HG03060 (cell line): ENCODE measurements around the gene DYNC1LI2.
"Not testable (repeated sequence)": the region's sequence is repeated elsewhere in the genome, so short reads cannot be mapped to it uniquely, and the experiment has no call there.

Experiments used
- ATAC-seq: cut with Tn5 transposase; IDR thresholded peaks from one replicate; pipeline ENCODE4 v1.9.1; 2021; ENCODE audit warnings: low read depth, moderate number of reproducible peaks; ENCODE audit not compliant: unreplicated experiment

The DYNC1LI2 gene

GRCh38 chr16:66701026-66701425, 50.4 kb downstream of the DYNC1LI2 start:
- ATAC-seq: no peak

- ATAC-seq: no peak
These were observed 51.5 kb downstream of the DYNC1LI2 start for GRCh38 chr16:66699898-66700297.

- no peak for ATAC-seq
These were observed 53.4 kb downstream of the DYNC1LI2 start for GRCh38 chr16:66698046-66698445.

- no peak for ATAC-seq
These were observed 54.5 kb downstream of the DYNC1LI2 start, which contains the start of gene CMTM4 for GRCh38 chr16:66696669-66697630. Gene CMTM4, minus strand, starts transcription at chr16:66696743. Its CDS starts 218 bp downstream, at chr16:66696525.

- ATAC-seq: no peak
These were observed 55.3 kb downstream of the DYNC1LI2 start for GRCh38 chr16:66695935-66696668.

GRCh38 chr16:66695471-66695934, 55.9 kb downstream of the DYNC1LI2 start:
- no peak for ATAC-seq

GRCh38 chr16:66693149-66693548, 58.3 kb downstream of the DYNC1LI2 start:
- ATAC-seq: no peak

- no peak for ATAC-seq
These were observed 59.1 kb downstream of the DYNC1LI2 start for GRCh38 chr16:66692341-66692740.

GRCh38 chr16:66691234-66691633, 60.2 kb downstream of the DYNC1LI2 start:
- no peak for ATAC-seq

GRCh38 chr16:66690106-66690847, 61.1 kb downstream of the DYNC1LI2 start:
- no peak for ATAC-seq

GRCh38 chr16:66689282-66689681, 62.1 kb downstream of the DYNC1LI2 start:
- ATAC-seq: no peak

GRCh38 chr16:66687906-66688625, 63.3 kb downstream of the DYNC1LI2 start:
- no peak for ATAC-seq

GRCh38 chr16:66685501-66686115, 65.8 kb downstream of the DYNC1LI2 start:
- not testable (repeated sequence) for ATAC-seq

GRCh38 chr16:66682271-66682670, 69.1 kb downstream of the DYNC1LI2 start:
- no peak for ATAC-seq

- no peak for ATAC-seq
These were observed 69.7 kb downstream of the DYNC1LI2 start for GRCh38 chr16:66681676-66682075.

GRCh38 chr16:66678337-66678736, 73.1 kb downstream of the DYNC1LI2 start:
- ATAC-seq: no peak

- no peak for ATAC-seq
These were observed 73.6 kb downstream of the DYNC1LI2 start for GRCh38 chr16:66677836-66678235.

- no peak for ATAC-seq
These were observed 74.2 kb downstream of the DYNC1LI2 start for GRCh38 chr16:66677179-66677578.

- no peak for ATAC-seq
These were observed 74.8 kb downstream of the DYNC1LI2 start for GRCh38 chr16:66676599-66676998.
